Stimulated activated CD4-positive, alpha-beta T cell treated with anti-CD3 and anti-CD28 coated beads, Interleukin-12 subunit alpha, Interleukin-12 subunit beta, amount 100 ng/mL, for 24 hours (primary cell): Measurements from ENCODE around the gene TGFB3.
"Not testable (repeated sequence)": the region's sequence is repeated elsewhere in the genome, so short reads cannot be mapped to it uniquely, and the experiment has no call there.

Experiments used
- DNase-seq, 2 experiments: peaks; one replicate each; pipeline ENCODE4 v3.0.0-alpha.2; 2020; ENCODE audit warnings: low read depth in 2 of 2

TGFB3 gene

DNA sequence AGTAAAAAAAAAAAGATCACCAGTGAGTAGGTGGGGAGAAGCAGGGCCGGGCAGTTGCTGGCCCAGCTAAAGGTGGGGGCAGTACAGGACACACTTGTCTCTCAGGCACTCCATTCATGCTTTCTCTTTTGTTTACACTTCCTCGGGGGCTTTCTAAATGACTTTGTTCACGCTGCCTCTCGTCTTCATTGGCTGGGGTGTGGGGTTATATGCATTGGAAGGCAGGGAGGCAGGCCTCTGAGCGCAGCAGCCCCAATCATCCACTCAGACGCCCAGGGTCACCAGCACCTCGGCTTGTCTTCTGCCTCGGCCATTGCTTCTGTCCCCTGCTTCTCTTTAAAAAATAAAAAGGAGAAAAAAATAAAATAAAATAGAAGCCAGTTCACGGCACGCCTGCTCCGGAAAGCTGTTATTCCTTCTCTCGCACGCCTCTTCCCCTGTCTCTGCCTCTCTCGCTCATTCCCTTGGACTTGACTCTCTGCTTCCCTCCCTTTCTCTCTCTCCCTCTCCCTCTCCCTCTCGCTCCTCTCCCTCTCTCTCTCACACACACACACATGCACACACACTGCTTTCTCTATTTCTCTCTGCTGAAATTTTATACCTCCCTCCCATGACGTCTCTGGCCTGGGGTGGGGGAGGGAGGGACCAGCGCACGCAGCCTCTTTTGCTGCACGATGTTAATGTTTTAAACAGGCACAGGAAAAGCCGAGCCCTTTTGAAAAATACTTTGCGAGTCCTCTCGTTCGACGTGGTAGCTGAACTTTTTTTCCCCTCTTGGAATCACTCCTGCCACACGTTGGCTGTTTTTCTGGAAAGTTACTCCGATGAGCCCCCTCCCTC lies at the start of gene TGFB3:
Gene TGFB3 (minus strand): TSS at position 570 of the 840 bp plus-strand sequence. CDS start 1,102 bp downstream, outside the sequence.
- peak; percentile 9 to 25 for DNase-seq

DNA sequence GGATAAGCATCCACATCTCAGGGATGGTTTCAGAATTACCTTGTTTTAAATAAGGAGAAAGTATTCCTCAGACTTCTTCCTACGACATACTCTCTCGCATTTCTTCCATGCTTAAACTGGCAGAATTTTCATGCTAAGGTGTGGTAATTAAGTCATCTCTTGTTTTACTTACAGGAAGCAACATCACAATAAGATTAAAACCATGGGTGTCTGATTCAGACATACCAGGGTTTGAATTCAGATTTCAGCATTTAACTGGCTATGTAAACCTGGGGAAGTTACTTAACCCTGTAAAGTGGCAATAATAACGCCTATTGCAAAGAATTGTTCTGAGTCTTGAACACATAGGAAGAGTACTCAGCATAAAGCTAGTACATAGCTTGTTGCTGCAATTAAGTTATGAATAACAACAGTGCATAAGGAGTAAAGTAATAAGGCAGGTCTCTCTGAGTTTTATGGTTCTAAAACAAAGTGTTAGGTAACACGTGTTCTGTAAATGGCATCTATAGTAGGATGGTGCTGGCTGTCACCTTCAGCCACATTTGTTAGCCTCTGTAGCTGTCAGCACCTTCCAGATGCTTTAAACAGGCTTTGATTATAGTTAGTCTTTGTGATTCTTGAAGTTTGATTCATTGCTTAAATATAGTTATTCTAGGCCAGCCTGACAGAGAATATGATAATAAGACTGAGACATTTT lies 42.6 kb upstream of the TGFB3 start:
- no peak for DNase-seq

DNA sequence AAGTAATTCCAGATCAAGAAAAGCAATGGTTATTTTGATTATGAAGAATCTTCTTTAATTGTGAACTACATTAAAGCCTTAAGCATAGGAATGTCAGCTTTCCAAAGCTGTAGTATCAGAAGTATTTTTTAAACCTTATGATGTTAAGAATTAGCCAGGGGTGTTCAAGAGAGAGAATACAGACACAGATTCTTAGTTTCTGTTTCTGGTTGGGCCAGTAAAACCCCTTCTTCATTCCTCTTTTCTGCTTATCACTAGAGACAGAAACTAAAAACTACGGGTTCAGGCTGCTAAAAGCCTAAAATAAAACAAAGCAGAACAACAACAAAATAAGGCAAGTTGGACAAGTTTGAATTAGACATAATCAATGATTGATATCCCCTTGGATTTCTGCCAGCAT lies 42.0 kb upstream of the TGFB3 start:
- no peak for DNase-seq

DNA sequence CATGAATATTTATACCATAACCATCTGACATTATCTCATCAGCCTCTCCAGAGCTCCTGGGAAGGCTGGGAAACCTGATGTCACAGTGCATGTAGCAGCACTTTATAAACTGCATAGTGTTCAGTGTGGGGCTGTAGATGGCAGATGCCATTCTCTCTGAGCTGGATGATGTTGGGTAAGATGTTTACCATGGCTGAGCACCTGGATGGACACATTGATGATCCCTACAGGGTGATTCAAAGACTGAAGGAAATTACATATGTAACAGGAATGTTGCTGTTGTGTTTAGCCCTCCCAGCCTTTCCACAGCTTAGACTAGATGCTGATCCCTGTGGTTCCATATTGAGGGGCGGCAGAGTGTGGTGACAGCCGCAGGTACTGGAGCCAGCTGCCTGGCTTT lies 41.2 kb upstream of the TGFB3 start:
- no peak for DNase-seq

DNA sequence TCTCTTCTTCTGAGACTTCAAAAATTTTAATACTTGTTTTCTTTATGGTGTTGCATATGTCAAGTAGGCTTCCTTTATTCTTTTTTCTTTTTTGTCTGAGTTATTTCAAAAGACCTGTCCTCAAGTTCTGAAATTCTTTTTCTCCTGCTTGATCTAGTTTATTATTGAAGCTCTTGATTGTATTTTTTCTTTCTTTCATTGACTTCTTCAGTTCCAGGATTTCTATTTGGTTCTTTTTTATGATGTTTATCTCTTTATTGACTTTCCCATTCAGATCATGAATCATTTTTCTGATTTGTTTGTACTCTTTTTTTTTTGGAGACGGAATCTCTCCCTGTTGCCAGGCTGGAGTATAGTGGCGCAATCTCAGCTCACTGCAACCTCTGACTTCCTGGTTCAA lies 37.9 kb upstream of the TGFB3 start:
- DNase-seq, result no peak

DNA sequence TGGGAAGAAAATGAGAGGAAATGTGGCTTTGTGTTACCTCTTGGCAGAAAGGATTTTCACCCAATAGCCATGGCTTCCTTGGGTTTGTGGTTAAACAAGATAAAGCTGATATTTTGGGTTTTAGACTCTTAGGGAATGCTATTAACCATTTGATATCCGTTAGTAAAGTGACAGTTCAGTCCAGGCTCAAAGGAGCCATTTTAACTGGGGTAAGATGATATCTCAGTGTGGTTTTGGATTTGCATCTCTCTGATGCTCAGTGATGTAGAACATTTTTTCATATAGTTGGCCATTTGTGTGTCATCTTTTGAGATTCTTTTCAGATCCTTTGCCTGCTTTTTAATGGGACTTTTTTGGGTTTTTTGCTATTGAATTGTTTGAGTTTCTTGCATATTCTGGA lies 33.9 kb upstream of the TGFB3 start:
- DNase-seq, result no peak

DNA sequence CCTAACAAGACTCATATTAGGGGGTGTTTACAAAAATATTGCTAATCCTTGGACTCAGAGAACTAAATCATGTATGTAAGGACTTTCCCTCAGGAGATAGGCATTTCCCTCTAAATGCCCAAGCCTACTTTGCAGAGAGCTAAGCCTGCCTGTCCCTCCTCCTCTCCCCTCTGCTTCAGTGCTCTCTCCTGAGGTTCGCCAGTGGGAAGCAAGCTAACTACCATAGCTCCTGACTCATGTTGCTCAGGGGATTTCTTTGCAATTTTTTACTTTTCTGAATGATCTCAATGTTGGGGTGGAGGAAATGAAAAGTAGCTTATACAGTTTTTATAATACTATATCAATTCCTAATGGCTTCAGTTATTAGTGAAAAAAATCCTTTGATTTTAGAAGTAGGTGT lies 33.4 kb upstream of the TGFB3 start:
- no peak for DNase-seq

DNA sequence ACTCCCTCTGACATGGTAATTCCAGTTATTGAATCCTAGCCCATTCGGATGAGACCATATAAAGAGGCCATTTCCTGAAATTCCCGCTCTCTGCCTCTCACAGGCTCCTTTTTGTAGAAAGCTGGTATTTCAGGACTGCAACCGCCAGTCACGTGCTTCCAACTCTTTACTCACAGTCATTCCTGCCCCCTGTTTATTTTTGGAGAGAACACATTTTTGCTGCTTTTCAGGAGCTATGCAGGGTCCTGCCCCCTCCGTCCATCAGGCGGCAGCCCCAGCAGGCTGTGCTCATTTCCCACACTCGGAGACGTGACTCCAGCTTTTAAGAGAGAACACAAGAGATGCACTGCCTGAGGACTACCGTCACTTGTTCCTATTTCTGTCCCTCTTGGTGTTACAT lies 30.6 kb upstream of the TGFB3 start:
- DNase-seq, result no peak

DNA sequence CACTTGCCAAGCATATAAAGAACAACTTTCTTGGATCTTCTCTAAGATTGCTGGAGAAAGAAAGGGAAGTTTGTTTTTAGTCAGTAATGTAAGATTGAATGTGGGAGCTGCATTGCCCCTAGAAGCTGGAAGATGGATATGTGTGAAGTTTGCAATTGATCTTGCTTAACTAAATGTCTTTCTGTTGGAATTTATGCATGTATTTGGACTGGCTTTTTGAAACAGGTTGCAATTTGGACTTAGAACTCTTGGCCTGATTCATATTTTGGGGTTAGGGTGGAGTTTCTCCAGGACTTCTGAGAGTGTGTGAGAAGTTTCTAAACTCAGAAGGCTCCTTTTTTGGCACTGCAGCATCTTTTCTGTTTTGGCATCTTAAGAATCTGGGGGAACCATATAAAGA lies 30.1 kb upstream of the TGFB3 start:
- DNase-seq, result no peak

DNA sequence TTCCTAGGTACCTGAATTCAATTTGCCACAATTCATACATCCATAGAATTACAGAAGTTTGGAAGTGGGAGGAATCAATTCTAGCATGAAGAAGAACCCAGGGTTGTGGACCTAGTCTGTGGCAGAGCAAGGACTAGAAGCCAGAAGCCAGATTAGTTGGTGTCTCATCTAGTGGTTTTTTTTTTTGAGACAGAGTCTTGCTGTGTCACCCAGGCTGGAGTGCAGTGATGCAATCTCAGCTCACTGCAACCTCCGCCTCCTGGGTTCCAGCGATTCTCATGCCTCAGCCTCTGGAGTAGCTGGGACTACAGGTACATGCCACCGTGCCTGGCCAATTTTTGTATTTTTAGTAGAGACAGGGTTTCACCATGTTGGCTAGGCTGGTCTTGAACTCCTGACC lies 27.8 kb upstream of the TGFB3 start:
- DNase-seq, result not testable (repeated sequence)

DNA sequence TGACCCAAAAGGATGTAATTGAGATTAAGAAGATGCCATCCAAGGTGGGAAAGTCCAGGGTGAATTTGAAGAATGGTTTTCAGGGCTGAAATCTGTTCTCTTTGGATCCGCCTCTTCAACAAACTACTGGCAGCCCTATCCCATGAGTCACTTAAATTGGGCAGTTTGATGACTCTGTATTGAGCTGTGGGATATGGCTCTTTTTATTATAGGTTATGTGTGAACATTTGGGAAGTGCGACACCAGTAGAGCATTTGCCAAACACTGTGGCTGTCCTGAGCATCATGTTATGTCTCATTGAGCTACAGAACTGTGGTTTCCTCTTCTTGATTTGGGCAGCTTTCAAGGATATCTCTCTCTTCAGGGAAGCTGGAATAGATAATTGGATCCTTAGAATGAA lies 26.1 kb upstream of the TGFB3 start:
- DNase-seq, result no peak

DNA sequence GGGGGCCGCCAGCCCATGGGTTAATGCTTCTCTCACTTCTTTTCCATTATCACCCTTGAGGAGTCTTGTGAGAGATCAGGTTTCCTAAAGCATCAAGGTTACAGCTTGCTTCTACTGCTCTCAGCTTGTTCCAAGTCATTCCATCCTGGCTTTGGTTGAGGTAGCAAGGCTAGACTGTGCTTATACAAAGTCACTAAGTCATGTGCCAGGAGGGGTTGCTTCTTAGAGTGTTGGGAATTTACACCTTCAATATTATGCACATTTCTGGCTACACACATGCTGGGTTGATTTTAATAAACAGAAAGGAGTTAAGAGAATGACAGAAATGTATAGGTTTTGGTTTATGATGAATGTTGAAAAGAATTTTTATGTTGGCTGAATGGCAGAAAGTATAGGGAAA lies 25.6 kb upstream of the TGFB3 start:
- no peak for DNase-seq

DNA sequence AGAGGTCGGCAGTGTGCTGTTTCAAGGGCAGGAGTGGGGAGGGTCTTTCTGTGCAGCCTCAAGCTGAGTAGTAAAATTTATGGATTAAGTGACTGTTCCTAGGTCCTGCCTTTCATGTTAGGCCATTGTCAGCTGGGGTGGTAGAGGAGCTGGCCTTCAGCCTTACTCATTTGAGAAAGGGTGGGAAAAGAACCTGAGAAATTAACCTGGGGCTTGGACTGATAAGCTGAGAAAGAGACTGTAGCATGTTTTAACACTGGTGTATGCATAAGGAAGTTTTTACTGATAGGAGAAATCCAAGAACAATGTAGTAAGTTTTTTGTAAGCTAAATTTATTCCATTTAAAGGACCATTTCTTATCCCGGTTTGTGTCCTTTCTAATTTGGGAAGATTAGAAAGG lies 24.5 kb upstream of the TGFB3 start:
- DNase-seq, result no peak

DNA sequence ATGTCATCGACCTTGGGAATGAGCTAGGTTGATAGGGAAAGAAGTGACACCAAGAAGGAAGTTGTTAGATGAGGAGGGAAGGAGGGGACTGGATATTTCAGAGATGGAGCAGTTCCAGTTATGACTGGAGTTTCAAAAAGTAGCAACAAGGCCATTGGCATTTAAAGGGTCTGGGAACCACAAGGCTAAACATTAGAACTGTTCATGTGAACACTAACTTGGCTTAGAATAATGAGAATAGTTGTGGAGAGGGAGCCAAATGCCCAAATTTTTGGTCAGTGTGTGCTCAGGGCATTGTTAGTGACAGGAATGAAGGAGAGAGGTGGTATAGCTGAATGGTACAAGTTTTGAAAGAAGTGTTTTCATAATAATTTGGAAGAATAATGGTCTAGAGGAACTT lies 20.6 kb upstream of the TGFB3 start:
- DNase-seq, result no peak

DNA sequence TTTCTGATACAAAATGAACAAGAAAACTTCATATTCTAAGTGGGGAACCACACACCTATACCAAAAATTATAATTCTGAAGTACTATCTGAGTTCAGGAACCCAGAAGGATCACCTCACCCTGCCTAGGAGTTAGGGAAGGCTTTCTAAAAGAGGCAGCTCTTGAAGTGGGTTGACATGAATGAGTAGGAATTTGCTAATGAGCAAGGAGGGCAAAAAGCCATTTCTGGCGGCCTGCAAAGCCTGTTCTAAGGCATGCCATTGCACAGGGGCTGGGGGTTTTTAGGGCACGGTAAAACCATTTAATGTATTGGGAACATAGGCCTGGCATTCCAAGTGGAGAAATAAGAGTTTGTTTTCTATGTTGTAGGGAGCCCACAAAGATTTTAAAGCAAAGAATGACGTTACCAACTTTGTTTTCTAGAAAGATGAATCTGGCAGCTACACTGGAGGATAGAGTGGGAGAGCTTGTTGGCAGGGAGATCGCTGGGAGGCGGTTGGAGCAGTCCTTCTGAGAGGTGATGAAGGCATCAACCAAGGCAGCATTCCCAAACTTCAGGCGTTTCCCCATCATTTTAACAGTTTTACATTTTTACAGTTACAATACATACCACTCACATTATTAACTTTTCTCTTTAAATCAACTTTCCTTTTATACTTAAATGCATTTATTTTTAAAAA lies 17.9 kb upstream of the TGFB3 start:
- no peak for DNase-seq

DNA sequence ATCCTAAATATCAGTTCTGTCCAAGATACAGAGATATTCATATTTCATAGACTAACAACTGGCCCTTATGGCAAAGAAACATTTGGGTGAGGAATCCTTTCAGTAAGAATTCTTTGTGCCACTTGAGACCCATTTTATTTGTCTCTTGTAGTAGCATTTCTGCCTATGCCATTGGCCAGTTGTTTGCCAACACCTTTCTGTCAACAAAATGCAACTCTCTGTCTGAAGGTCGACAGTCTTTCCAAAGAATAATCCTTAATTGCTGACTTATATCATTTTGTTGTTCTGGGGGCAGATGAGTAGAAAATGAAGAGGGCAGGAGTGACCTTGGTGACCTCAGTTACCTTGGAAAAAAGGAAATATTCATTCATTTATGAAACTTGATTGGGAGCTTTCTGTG lies 14.7 kb upstream of the TGFB3 start:
- no peak for DNase-seq

DNA sequence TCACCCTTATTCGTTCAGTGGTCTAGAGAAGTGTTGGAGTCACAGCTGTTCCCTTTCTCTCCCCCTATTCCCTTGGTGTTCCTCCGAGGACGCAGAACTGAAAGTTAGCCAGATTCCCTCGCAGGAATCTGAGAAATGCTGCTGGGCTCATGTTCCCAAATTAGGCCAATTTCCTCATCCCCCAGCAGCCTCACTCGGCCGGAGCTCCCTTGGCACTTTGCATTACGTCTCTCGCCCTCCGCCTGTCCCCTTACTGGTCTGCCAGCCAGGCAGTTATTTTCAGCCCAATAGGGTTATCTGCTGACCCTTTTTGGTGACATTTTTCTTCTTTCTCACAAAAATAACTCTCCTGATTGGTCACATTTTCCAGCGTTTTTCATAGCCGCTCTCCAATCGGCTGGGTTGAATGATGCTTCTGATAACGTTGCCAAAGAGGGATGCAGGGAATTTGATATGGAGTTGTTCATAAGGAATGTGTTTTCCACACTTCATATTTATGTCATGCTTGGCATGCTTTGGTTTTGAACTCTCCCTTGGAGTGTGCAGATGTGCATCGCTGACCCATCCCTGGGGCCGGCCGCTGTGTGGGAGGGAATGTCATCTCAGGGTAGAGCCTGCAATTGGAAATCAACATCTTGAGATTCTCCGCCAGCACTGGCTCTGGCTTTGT lies 13.7 kb upstream of the TGFB3 start:
- DNase-seq, result no peak

DNA sequence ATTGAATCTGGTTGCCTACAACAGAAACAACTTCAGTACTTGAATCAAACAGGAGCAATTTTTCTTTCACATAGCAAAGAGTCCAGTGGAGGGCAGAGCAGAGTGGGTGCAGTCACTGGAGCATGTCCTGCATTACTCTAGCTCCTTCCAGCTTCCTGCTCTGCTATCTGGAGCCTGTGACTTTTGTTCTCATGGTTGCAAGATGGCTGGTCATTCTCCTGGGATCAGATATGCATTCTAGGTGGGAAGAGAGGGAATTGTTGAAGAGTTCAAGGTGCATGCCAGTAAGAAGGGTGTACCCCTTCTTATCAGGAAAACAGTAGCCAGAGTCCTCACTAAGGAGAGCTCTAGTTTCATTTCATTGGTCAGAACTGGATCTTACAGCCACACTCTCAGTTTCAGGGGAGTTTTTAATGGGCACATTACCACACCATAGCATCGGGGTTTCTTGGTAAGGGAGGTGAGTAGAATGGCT lies 11.8 kb upstream of the TGFB3 start:
- DNase-seq, result no peak

DNA sequence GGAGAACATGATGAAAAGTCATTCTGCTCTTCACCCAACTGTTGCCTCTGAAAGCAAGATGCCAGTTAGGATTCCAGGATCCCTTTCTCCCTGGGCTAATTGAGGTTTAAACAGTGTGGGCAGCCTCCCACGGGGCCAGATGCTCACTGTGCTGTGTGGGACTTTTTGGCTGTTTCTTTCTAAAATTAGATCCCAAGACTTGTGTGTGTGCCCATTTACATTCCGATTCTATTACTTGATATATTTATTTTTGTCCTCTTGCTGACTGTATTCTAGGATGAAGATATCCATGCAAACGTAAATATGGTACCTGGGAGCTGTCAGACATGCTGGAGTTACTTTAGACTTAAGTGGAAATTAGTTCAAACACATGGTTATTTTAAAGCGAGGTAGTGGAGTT lies 10.0 kb upstream of the TGFB3 start:
- DNase-seq, result no peak

DNA sequence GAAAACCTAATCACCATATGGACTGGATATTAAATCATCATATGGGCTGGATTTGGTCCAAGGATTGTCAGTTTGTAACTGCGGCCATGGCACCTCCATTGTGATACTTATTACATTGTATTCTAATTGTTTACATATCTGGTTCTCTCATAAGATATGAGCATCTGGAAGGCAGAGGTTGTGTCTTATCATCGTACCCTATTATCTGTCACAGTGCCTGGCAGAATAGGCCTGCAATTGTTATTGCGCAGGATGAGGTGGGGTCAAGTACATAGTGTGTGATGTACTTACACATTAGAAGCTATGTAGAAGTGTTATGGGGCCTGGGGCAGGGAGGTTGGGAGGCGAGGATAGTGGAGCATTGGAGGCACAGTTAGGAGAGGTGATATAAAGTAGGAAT lies 8.5 kb upstream of the TGFB3 start:
- no peak for DNase-seq

DNA sequence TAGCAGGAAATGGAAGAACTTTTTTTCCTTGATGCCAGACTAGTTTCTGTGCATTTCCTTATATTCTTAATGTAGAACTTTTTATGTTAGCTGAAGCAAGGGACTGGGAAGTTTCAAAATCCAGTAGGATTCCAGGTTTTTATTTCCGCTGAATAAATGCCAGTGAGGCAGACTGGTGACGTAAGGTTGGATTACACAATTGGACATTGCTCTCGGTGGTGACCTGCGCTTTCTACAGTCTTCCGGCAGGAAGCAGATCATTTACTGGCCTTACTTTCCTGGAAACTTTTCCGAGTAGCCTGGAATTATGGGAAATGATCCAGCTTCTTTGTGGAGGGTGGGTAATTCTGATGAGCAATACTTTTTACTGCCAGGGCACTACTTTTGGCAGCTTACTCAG lies 7.3 kb upstream of the TGFB3 start:
- no peak for DNase-seq
